ENCODE measurements around the gene HEATR1.

The HEATR1 gene

GRCh38 chr1:236623371-236624166 lies 19.3 kb upstream of the HEATR1 start:
- Histone ChIP-seq H3K9me3 (ENCODE audit: control insufficient read depth, low read length) (peaks cover 29% of the 10 kb centered on the region), H3K27ac (ENCODE audit: low read length, poor library complexity, severe bottlenecking) (no peak overlapping the region), H3K14ac (ENCODE audit: low read length in 2 of 2) (no peak overlapping the region), H3K23ac (ENCODE audit: low read length in 2 of 2) (no peak overlapping the region), H3K4ac (ENCODE audit: low read depth in 1 of 2, low read length in 2 of 2) (no peak overlapping the region), H2BK5ac (ENCODE audit: low read depth, low read length, poor library complexity, severe bottlenecking) (no peak overlapping the region), H2BK12ac (ENCODE audit: low read length in 2 of 2) (no peak overlapping the region), H2BK15ac (ENCODE audit: low read depth, poor library complexity, severe bottlenecking) (no peak overlapping the region), H4K91ac (ENCODE audit: low read length) (no peak overlapping the region), H2BK120ac (ENCODE audit: low read depth, low read length) (no peak overlapping the region), H3K4me2 (ENCODE audit: low read length, poor library complexity, severe bottlenecking) (no peak overlapping the region), H3K36me3 (ENCODE audit: control insufficient read depth in 1 of 2, insufficient read depth in 2 of 2, low read depth in 1 of 2, low read length in 2 of 2) (no peaks in the 10 kb centered on the region), H3K18ac (ENCODE audit: low read depth in 1 of 2, low read length in 2 of 2) (no peak overlapping the region), H2AFZ (ENCODE audit: low read depth, low read length) (no peak overlapping the region), H2AK5ac (ENCODE audit: low read length, severe bottlenecking) (no peak overlapping the region), H3K4me1 (ENCODE audit: control insufficient read depth, insufficient read depth, low read depth, low read length) (no peaks in the 10 kb centered on the region), H4K8ac (ENCODE audit: low read length) (no peak overlapping the region), H3K4me3 (ENCODE audit: insufficient read depth in 1 of 2, low read depth in 1 of 2, low read length in 2 of 2) (no peak overlapping the region), H3K79me1 (replicated peaks; ENCODE audit: low read length, poor library complexity, severe bottlenecking) (no peaks in the 10 kb centered on the region), H3K9ac (ENCODE audit: low read length) (no peak overlapping the region), H3K27me3 (ENCODE audit: control insufficient read depth in 1 of 2, insufficient read depth in 1 of 2, low read length in 2 of 2) (peaks cover 0 to 4% of the 10 kb centered on the region in 2 experiments)
- peak; percentile 6 for DNase-seq
- WGBS = 45% methylated on average over 4 of the region's 4 CpGs

- WGBS = 48% methylated on average over 1 of the region's 3 CpGs
- no peak overlapping the region for H2AK5ac ChIP-seq (ENCODE audit: low read length, severe bottlenecking)
- H3K27me3 ChIP-seq (ENCODE audit: control insufficient read depth in 1 of 2, insufficient read depth in 1 of 2, low read length in 2 of 2) = peaks cover 0 to 4% of the 10 kb centered on the region in 2 experiments
- no peaks in the 10 kb centered on the region for H3K4me1 ChIP-seq (ENCODE audit: control insufficient read depth, insufficient read depth, low read depth, low read length)
- no peak overlapping the region for H3K14ac ChIP-seq (ENCODE audit: low read length in 2 of 2)
- no peak overlapping the region for H2BK120ac ChIP-seq (ENCODE audit: low read depth, low read length)
- H2BK12ac ChIP-seq (ENCODE audit: low read length in 2 of 2) = no peak overlapping the region
- no peak for DNase-seq
- H2BK15ac ChIP-seq (ENCODE audit: low read depth, poor library complexity, severe bottlenecking) = no peak overlapping the region
- no peak overlapping the region for H3K18ac ChIP-seq (ENCODE audit: low read depth in 1 of 2, low read length in 2 of 2)
- H3K79me1 ChIP-seq (replicated peaks; ENCODE audit: low read length, poor library complexity, severe bottlenecking) = no peaks in the 10 kb centered on the region
- H4K8ac ChIP-seq (ENCODE audit: low read length) = no peak overlapping the region
- peaks cover 29% of the 10 kb centered on the region for H3K9me3 ChIP-seq (ENCODE audit: control insufficient read depth, low read length)
- H3K23ac ChIP-seq (ENCODE audit: low read length in 2 of 2) = no peak overlapping the region
- no peak overlapping the region for H4K91ac ChIP-seq (ENCODE audit: low read length)
- H3K4ac ChIP-seq (ENCODE audit: low read depth in 1 of 2, low read length in 2 of 2) = no peak overlapping the region
- H2AFZ ChIP-seq (ENCODE audit: low read depth, low read length) = no peak overlapping the region
- H3K9ac ChIP-seq (ENCODE audit: low read length) = no peak overlapping the region
- no peak overlapping the region for H3K4me3 ChIP-seq (ENCODE audit: insufficient read depth in 1 of 2, low read depth in 1 of 2, low read length in 2 of 2)
- no peak overlapping the region for H3K27ac ChIP-seq (ENCODE audit: low read length, poor library complexity, severe bottlenecking)
- no peak overlapping the region for H3K4me2 ChIP-seq (ENCODE audit: low read length, poor library complexity, severe bottlenecking)
- no peak overlapping the region for H2BK5ac ChIP-seq (ENCODE audit: low read depth, low read length, poor library complexity, severe bottlenecking)
- no peaks in the 10 kb centered on the region for H3K36me3 ChIP-seq (ENCODE audit: control insufficient read depth in 1 of 2, insufficient read depth in 2 of 2, low read depth in 1 of 2, low read length in 2 of 2)
Observed at GRCh38 chr1:236622407-236622806, 18.1 kb upstream of the HEATR1 start.

- H2BK15ac ChIP-seq (ENCODE audit: low read depth, poor library complexity, severe bottlenecking) = no peak overlapping the region
- no peak overlapping the region for H3K23ac ChIP-seq (ENCODE audit: low read length in 2 of 2)
- no peak overlapping the region for H2AFZ ChIP-seq (ENCODE audit: low read depth, low read length)
- no peak overlapping the region for H4K8ac ChIP-seq (ENCODE audit: low read length)
- H2BK5ac ChIP-seq (ENCODE audit: low read depth, low read length, poor library complexity, severe bottlenecking) = no peak overlapping the region
- peaks cover 21% of the 10 kb centered on the region for H3K9me3 ChIP-seq (ENCODE audit: control insufficient read depth, low read length)
- H2BK120ac ChIP-seq (ENCODE audit: low read depth, low read length) = no peak overlapping the region
- H3K18ac ChIP-seq (ENCODE audit: low read depth in 1 of 2, low read length in 2 of 2) = no peak overlapping the region
- no peak overlapping the region for H2AK5ac ChIP-seq (ENCODE audit: low read length, severe bottlenecking)
- no peak overlapping the region for H3K9ac ChIP-seq (ENCODE audit: low read length)
- H3K27me3 ChIP-seq (ENCODE audit: control insufficient read depth in 1 of 2, insufficient read depth in 1 of 2, low read length in 2 of 2) = peaks cover 0 to 4% of the 10 kb centered on the region in 2 experiments
- no peak overlapping the region for H3K4ac ChIP-seq (ENCODE audit: low read depth in 1 of 2, low read length in 2 of 2)
- DNase-seq = no peak
- H3K14ac ChIP-seq (ENCODE audit: low read length in 2 of 2) = no peak overlapping the region
- H2BK12ac ChIP-seq (ENCODE audit: low read length in 2 of 2) = no peak overlapping the region
- no peak overlapping the region for H3K4me3 ChIP-seq (ENCODE audit: insufficient read depth in 1 of 2, low read depth in 1 of 2, low read length in 2 of 2)
- WGBS = 87% methylated on average over 6 of the region's 6 CpGs
- H4K91ac ChIP-seq (ENCODE audit: low read length) = no peak overlapping the region
- H3K36me3 ChIP-seq (ENCODE audit: control insufficient read depth in 1 of 2, insufficient read depth in 2 of 2, low read depth in 1 of 2, low read length in 2 of 2) = no peaks in the 10 kb centered on the region
- H3K4me2 ChIP-seq (ENCODE audit: low read length, poor library complexity, severe bottlenecking) = no peak overlapping the region
- H3K79me1 ChIP-seq (replicated peaks; ENCODE audit: low read length, poor library complexity, severe bottlenecking) = no peaks in the 10 kb centered on the region
- H3K27ac ChIP-seq (ENCODE audit: low read length, poor library complexity, severe bottlenecking) = no peak overlapping the region
- no peaks in the 10 kb centered on the region for H3K4me1 ChIP-seq (ENCODE audit: control insufficient read depth, insufficient read depth, low read depth, low read length)
Observed at GRCh38 chr1:236619398-236619797, 15.1 kb upstream of the HEATR1 start.

GRCh38 chr1:236618507-236618906 lies 14.2 kb upstream of the HEATR1 start:
- Histone ChIP-seq H3K4me3 (ENCODE audit: insufficient read depth in 1 of 2, low read depth in 1 of 2, low read length in 2 of 2) (no peak overlapping the region), H2AK5ac (ENCODE audit: low read length, severe bottlenecking) (no peak overlapping the region), H3K14ac (ENCODE audit: low read length in 2 of 2) (no peak overlapping the region), H4K8ac (ENCODE audit: low read length) (no peak overlapping the region), H2BK120ac (ENCODE audit: low read depth, low read length) (no peak overlapping the region), H2AFZ (ENCODE audit: low read depth, low read length) (no peak overlapping the region), H3K4me1 (ENCODE audit: control insufficient read depth, insufficient read depth, low read depth, low read length) (no peaks in the 10 kb centered on the region), H3K36me3 (ENCODE audit: control insufficient read depth in 1 of 2, insufficient read depth in 2 of 2, low read depth in 1 of 2, low read length in 2 of 2) (no peaks in the 10 kb centered on the region), H4K91ac (ENCODE audit: low read length) (no peak overlapping the region), H3K9ac (ENCODE audit: low read length) (no peak overlapping the region), H3K4me2 (ENCODE audit: low read length, poor library complexity, severe bottlenecking) (no peak overlapping the region), H3K79me1 (replicated peaks; ENCODE audit: low read length, poor library complexity, severe bottlenecking) (no peaks in the 10 kb centered on the region), H3K23ac (ENCODE audit: low read length in 2 of 2) (no peak overlapping the region), H2BK15ac (ENCODE audit: low read depth, poor library complexity, severe bottlenecking) (no peak overlapping the region), H3K9me3 (ENCODE audit: control insufficient read depth, low read length) (peaks cover 19% of the 10 kb centered on the region), H3K4ac (ENCODE audit: low read depth in 1 of 2, low read length in 2 of 2) (no peak overlapping the region), H2BK5ac (ENCODE audit: low read depth, low read length, poor library complexity, severe bottlenecking) (no peak overlapping the region), H3K27ac (ENCODE audit: low read length, poor library complexity, severe bottlenecking) (no peak overlapping the region), H2BK12ac (ENCODE audit: low read length in 2 of 2) (no peak overlapping the region), H3K18ac (ENCODE audit: low read depth in 1 of 2, low read length in 2 of 2) (no peak overlapping the region), H3K27me3 (ENCODE audit: control insufficient read depth in 1 of 2, insufficient read depth in 1 of 2, low read length in 2 of 2) (peaks cover 0 to 4% of the 10 kb centered on the region in 2 experiments)
- DNase-seq = no peak
- 97% methylated on average over 5 of the region's 5 CpGs for WGBS
